ENCODE data around the gene YEATS2.

DNA sequence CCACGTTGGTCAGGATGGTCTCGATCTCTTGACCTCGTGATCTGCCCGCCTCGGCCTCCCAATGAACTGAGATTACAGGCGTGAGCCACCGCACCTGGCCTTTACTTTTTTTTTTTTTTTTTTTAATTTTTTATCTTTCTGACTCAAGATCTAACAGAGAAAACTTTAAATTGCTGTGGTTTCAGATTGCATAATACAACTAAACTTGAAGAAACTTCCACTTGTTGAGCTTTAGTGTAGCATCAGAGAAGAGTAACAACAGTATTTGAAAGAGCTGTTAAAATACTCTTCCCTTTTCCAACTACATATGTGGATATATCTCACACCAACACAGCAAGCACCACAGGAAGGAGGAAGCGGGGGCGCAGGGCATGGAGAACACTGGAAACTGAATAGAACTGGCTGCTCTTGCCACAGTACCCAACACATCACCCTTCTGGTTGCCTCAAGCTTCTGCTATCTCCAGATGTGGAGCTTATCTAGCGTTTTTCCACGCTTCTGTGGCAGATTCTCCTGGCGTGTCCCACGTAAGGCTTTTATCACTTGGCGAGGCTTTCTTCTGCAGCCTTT is 82.4 kb downstream of the YEATS2 start:
- TF ChIP-seq, protein P1, sequence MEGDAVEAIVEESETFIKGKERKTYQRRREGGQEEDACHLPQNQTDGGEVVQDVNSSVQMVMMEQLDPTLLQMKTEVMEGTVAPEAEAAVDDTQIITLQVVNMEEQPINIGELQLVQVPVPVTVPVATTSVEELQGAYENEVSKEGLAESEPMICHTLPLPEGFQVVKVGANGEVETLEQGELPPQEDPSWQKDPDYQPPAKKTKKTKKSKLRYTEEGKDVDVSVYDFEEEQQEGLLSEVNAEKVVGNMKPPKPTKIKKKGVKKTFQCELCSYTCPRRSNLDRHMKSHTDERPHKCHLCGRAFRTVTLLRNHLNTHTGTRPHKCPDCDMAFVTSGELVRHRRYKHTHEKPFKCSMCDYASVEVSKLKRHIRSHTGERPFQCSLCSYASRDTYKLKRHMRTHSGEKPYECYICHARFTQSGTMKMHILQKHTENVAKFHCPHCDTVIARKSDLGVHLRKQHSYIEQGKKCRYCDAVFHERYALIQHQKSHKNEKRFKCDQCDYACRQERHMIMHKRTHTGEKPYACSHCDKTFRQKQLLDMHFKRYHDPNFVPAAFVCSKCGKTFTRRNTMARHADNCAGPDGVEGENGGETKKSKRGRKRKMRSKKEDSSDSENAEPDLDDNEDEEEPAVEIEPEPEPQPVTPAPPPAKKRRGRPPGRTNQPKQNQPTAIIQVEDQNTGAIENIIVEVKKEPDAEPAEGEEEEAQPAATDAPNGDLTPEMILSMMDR (IDR thresholded peaks at IDR 0.05 in 4 of 5, conservative IDR thresholded peaks at IDR 0.05 in 1 of 5) = no peak
- TF ChIP-seq POLR2A (IDR thresholded peaks at IDR 0.05) = no peak
